Left ventricle myocardium inferior (tissue), 1 donor: ENCODE data around the gene SMYD2. TPM values are rescaled to one million over a fixed set of nuclear protein-coding genes. Genes with fewer than 3 reads are reported as not detected.

Source experiments
- DNase-seq: peaks from one replicate; pipeline ENCODE4 v3.0.0-alpha.2; 2020
- H3K27ac ChIP-seq: fragments of 200-600 bp; replicated peaks from 2 replicates; pipeline ENCODE4 v1.8.0; 2021
- H3K27me3 ChIP-seq: fragments of 200-600 bp; 2 replicates; pipeline ENCODE4 v1.8.0; 2021; ENCODE audit warnings: low read depth
- H3K36me3 ChIP-seq: fragments of 200-600 bp; 2 replicates; pipeline ENCODE4 v1.8.0; 2021
- H3K4me1 ChIP-seq: fragments of 200-600 bp; 2 replicates; pipeline ENCODE4 v1.8.0; 2021
- H3K4me3 ChIP-seq: fragments of 200-600 bp; 2 replicates; pipeline ENCODE4 v1.8.0; 2021; ENCODE audit warnings: mild to moderate bottlenecking, moderate library complexity
- H3K9me3 ChIP-seq: fragments of 200-600 bp; replicated peaks from 2 replicates; pipeline ENCODE4 v1.8.0; 2021
- intact Hi-C: fragments of 100-400 bp; cut with micrococcal nuclease; formaldehyde crosslinking; loops from one replicate; pipeline ENCODE4 v1.11.0; 2022
- total RNA-seq: library from RNA; stranded (reverse); fragmentation: NEBNext Ultra II Directional; extraction: Animal tissue kit (Norgen Biotek cat#: 25700); gene quantifications from one replicate; pipeline ENCODE4 v1.2.1, GENCODE V29; 2021
- TF ChIP-seq, protein P1 (sequence below): fragments of 200-600 bp; IDR thresholded peaks from 2 replicates; pipeline ENCODE4 v1.8.0; 2021; ENCODE audit warnings: antibody characterized with exemption, mild to moderate bottlenecking, borderline replicate concordance
- donor health status: DM: no; HTN: yes; CAD: no; lungs with severe emphysema.

SMYD2 gene
- total RNA-seq, 1 donor from 2014 or later: 247 TPM

DNA sequence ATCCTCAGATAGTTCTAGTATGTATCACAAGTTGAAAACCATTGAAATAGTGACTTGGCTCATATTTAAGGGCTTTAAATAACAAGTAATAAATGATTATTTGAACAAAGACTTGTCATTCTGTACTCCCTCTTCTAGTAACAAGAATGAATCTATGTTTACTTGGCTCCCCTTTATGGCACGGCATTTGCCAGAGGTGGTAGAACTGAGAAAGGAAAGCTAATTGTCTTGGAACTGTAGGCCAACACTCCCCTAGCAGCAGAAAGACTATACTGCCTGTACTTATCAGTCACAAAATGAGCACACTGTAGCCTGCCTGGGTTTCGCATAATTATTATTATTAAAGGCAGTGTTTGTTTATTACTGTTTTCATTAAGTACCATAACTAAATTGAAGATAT, 29.6 kb upstream of the SMYD2 start:
- H3K27ac ChIP-seq: no peak overlapping the region
- intact Hi-C loops: no loop called here

DNA sequence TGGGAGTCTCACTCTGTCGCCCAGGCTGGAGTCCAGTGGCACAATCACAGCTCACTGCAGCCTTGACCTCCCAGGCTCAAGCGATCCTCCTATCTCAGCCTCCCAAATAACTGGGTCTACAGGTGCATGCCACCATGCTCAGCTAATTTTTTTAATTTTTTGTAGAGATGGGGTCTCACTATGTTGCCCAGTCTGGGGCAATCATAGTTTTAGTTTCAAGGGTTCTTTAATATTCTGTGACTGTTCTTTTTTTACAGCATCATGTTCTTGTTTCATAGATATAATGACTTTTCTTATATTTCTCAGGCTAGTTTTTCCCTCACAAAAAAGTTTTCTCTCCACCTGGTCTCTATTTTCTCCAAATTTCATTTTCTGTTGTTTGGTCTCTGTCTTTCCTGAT, 25.4 kb upstream of the SMYD2 start:
- no peak for DNase-seq
- H3K36me3 ChIP-seq: no peaks in the 10 kb centered on the region
- H3K4me3 ChIP-seq: no peak overlapping the region
- no peaks in the 10 kb centered on the region for H3K27me3 ChIP-seq
- H3K9me3 ChIP-seq: peaks cover 14% of the 10 kb centered on the region
- intact Hi-C loops: no loop called here
- TF ChIP-seq, protein P1, sequence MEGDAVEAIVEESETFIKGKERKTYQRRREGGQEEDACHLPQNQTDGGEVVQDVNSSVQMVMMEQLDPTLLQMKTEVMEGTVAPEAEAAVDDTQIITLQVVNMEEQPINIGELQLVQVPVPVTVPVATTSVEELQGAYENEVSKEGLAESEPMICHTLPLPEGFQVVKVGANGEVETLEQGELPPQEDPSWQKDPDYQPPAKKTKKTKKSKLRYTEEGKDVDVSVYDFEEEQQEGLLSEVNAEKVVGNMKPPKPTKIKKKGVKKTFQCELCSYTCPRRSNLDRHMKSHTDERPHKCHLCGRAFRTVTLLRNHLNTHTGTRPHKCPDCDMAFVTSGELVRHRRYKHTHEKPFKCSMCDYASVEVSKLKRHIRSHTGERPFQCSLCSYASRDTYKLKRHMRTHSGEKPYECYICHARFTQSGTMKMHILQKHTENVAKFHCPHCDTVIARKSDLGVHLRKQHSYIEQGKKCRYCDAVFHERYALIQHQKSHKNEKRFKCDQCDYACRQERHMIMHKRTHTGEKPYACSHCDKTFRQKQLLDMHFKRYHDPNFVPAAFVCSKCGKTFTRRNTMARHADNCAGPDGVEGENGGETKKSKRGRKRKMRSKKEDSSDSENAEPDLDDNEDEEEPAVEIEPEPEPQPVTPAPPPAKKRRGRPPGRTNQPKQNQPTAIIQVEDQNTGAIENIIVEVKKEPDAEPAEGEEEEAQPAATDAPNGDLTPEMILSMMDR: no peak
- no peaks in the 10 kb centered on the region for H3K4me1 ChIP-seq
- no peak overlapping the region for H3K27ac ChIP-seq

More for the DNA sequence above, 29.6 kb upstream of the SMYD2 start:
- Histone ChIP-seq H3K27me3 (peaks cover 6% of the 10 kb centered on the region), H3K36me3 (no peaks in the 10 kb centered on the region), H3K9me3 (peaks cover 14% of the 10 kb centered on the region), H3K4me1 (no peaks in the 10 kb centered on the region), H3K4me3 (no peak overlapping the region)
- no peak for DNase-seq
- TF ChIP-seq, protein P1: no peak

DNA sequence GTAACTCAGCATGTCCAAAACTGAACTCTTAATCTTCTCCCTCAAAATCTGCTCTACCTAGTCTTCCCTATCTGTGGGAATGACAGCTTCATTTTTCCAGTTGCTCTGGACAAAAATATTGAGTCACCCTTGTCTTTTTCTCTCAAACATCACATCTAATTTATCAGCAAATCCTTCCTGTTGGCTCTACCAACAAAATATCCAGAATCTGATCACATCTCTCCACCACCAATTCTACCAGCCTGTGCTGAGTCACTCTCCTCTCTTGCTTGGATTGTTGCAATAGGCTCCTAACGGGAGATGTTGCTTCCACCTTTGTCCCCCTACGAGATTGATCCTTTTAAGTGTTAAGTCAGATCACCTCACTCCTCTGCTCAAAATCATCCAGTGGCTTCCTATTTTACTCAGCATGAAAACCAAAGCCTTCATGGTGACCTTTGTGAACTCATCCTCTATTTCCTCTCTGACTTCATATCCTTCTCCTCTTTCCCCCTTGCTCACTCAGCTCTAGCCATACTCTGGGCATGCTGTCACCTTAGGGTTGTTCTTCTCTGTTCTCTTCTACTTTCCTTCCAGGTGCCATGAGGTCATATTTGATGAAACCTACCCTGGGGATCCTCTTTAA, 21.5 kb upstream of the SMYD2 start:
- H3K36me3 ChIP-seq: no peaks in the 10 kb centered on the region
- H3K4me3 ChIP-seq: no peak overlapping the region
- H3K27ac ChIP-seq: no peak overlapping the region
- H3K4me1 ChIP-seq: peaks cover 16% of the 10 kb centered on the region
- intact Hi-C loops: no loop called here
- TF ChIP-seq, protein P1: no peak
- peaks cover 17% of the 10 kb centered on the region for H3K27me3 ChIP-seq
- no peak for DNase-seq
- peaks cover 14% of the 10 kb centered on the region for H3K9me3 ChIP-seq

DNA sequence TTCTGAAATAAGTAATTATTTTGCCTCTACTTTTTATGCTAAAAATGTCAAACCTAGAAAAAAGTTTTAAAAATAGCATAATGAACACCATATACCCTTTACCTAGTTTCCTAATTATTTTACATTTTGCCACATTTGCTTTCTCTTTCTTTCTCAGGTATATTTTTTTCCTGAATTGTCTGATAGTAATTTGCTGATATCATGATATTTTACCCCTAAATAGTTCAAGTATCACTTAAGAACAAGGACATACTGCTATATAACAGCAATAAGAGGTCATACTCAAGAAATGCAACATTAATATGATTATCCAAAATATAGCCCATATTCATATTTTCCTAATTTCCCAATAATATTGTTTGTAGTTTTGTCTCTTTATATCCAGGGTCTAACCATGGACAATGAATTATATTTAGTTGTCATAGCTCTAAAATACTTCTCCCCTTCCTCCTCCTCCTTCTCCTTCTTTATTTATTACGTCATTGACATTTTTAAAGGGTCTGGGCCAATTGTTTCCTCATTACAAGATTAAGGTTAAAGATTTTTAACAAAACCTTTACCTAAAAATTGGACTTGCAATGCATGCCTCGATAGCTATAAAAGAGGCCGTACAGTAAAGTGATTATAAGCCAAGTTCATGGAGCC, 20.3 kb upstream of the SMYD2 start:
- H3K9me3 ChIP-seq: peaks cover 4% of the 10 kb centered on the region
- no peak overlapping the region for H3K4me3 ChIP-seq
- no peaks in the 10 kb centered on the region for H3K36me3 ChIP-seq
- H3K4me1 ChIP-seq: peaks cover 16% of the 10 kb centered on the region
- peak overlapping the region; percentile 80 for H3K27ac ChIP-seq
- DNase-seq: no peak
- intact Hi-C loops: loop anchor here (2.0 to 10.0 kb wide), 2 partner anchors 72 to 324 kb away; no protein-coding TSS in a partner anchor
- H3K27me3 ChIP-seq: peaks cover 28% of the 10 kb centered on the region
- TF ChIP-seq, protein P1: no peak

DNA sequence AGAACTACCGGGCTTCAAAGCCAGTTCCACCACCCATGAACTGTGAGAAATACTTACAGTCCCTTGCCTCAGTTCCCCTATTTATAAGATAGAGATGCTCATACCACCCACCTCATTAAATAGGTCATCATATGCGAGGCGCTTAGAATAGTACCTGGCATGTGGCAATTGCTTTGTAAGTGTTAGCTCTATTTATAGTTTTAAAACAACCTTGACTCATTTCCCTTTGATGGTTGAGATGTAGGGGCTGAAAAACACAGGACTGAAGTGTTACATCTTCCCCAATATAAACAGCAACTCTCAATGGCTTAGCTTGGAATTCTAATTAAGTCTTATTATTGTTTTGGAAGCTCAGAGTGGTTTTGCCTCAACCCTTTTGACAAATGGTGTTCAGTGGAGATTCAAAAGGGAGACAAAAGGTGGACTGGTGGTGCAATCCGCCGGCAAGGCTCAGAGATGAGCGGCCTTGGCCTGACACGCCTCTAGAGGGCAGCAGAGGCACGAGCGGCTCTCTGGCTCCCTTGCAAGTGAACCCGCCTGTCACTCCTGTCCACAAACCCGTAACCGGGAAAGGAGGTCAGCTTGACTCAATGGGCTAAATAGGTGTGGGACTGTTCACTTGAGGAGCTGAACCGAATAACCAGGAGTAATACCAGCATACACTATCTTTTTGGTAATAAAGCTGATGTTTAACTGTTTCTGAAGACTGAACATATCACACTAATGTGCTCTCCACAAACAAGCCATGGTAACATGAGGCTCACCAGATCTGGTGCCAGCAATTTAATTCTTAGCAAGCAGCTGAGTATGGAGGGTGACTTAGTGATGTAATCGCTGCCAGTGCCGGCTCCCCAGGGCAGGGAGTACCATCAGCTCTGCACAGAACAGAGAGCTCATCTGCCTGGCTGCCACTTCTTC, 19.5 kb upstream of the SMYD2 start:
- Histone ChIP-seq H3K27me3 (peaks cover 36% of the 10 kb centered on the region), H3K4me3 (peak overlapping the region; percentile 15), H3K9me3 (no peaks in the 10 kb centered on the region), H3K4me1 (peaks cover 16% of the 10 kb centered on the region), H3K27ac (peak overlapping the region; percentile 80), H3K36me3 (no peaks in the 10 kb centered on the region)
- TF ChIP-seq, protein P1: peak; percentile 97
- intact Hi-C loops: loop anchor here (2.0 to 10.0 kb wide), 2 partner anchors 71 to 323 kb away; no protein-coding TSS in a partner anchor
- DNase-seq: peak; percentile 85
